Kidney epithelial cell (primary cell): ENCODE results near the gene CLDN3. TPM values are rescaled to one million over a fixed set of nuclear protein-coding genes. Genes with fewer than 3 reads are reported as not detected.
"Not testable (repeated sequence)": the region's sequence is repeated elsewhere in the genome, so short reads cannot be mapped to it uniquely, and the experiment has no call there.

ENCODE experiments used
- DNase-seq: peaks from one replicate; pipeline ENCODE4 v3.0.0-alpha.2; 2010; ENCODE audit warnings: low read depth
- H3K27me3 ChIP-seq: 2 replicates; pipeline ENCODE4 v1.6.0; 2011; ENCODE audit warnings: low read length; ENCODE audit not compliant: control insufficient read depth, insufficient read depth
- H3K36me3 ChIP-seq: 2 replicates; pipeline ENCODE4 v1.5.1; 2011; ENCODE audit warnings: low read length; ENCODE audit not compliant: control insufficient read depth, insufficient read depth
- H3K4me3 ChIP-seq: 2 replicates; pipeline ENCODE4 v1.5.1; 2011; ENCODE audit warnings: low read depth, mild to moderate bottlenecking, control low read depth, low read length
- total RNA-seq: library from RNA; depleted of rRNA; stranded (reverse); fragments of >200 nt; gene quantifications from 2 replicates; pipeline ENCODE4 v1.2.3, GENCODE V29; 2015
- TF ChIP-seq, protein P1 (sequence below): IDR thresholded peaks from 2 replicates; pipeline ENCODE4 v1.5.1; 2011; ENCODE audit warnings: mild to moderate bottlenecking, moderate library complexity, low read length, control low read depth, inconsistent platforms; ENCODE audit not compliant: insufficient read depth, poor library complexity, severe bottlenecking

Gene CLDN3
- total RNA-seq, 1 donor from 2014 or later = 100 TPM

DNA sequence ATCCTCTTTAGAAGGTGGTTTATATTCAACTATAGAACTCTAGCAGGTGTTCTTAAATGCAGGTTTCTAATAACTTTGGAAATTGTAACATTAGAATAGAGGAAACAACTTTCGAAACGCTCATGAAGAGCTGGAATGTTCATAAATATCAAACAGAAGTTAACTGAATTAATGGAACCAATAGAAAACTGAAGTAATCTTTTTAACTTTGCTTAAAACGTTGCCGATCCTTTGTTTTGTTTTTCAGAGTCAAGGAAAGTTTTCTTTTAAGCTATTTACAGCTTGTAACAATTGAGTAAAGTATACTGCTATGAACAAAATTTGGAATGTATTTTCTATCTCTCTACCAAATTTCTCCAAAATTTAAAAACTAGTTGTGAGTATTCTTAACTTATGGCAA, 19.0 kb upstream of the CLDN3 start:
- Histone ChIP-seq H3K27me3 (no peaks in the 10 kb centered on the region), H3K36me3 (no peaks in the 10 kb centered on the region), H3K4me3 (no peak overlapping the region)
- TF ChIP-seq, protein P1, sequence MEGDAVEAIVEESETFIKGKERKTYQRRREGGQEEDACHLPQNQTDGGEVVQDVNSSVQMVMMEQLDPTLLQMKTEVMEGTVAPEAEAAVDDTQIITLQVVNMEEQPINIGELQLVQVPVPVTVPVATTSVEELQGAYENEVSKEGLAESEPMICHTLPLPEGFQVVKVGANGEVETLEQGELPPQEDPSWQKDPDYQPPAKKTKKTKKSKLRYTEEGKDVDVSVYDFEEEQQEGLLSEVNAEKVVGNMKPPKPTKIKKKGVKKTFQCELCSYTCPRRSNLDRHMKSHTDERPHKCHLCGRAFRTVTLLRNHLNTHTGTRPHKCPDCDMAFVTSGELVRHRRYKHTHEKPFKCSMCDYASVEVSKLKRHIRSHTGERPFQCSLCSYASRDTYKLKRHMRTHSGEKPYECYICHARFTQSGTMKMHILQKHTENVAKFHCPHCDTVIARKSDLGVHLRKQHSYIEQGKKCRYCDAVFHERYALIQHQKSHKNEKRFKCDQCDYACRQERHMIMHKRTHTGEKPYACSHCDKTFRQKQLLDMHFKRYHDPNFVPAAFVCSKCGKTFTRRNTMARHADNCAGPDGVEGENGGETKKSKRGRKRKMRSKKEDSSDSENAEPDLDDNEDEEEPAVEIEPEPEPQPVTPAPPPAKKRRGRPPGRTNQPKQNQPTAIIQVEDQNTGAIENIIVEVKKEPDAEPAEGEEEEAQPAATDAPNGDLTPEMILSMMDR = no peak
- no peak for DNase-seq

DNA sequence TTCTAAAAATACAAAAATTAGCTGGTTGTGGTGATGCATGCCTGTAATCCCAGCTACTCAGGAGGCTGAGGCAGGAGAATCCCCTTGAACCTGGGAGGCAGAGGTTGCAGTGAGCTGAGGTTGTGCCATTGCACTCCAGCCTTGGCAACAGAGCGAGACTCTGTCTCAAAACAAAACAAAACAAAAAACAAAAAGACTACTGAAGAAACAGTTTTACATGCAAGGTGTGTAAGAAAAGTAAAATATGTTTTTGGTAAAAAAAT, 17.6 kb upstream of the CLDN3 start:
- not testable (repeated sequence) for DNase-seq, H3K27me3 ChIP-seq, H3K4me3 ChIP-seq, H3K36me3 ChIP-seq

DNA sequence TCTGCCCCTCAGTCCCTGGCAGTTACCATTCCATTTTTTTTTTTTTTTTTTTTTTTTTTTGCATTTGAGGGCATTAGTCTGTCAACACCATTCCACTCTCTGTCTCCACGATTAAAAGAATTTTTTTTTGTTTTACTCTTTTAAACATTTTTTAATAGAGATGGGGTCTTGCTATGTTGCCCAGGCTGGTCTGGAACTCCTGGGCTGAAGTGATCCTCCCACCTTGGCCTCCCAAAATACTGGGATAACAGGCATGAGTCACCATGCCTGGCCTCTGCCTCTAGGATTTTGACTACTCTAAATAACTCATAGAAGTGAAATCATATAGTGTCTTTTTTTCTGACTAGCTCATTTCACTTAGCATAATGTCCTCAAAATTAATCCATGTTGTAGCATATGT, 16.5 kb upstream of the CLDN3 start:
- no peak for DNase-seq
- TF ChIP-seq, protein P1 = no peak
- H3K27me3 ChIP-seq = no peaks in the 10 kb centered on the region
- no peak overlapping the region for H3K4me3 ChIP-seq
- H3K36me3 ChIP-seq = no peaks in the 10 kb centered on the region

DNA sequence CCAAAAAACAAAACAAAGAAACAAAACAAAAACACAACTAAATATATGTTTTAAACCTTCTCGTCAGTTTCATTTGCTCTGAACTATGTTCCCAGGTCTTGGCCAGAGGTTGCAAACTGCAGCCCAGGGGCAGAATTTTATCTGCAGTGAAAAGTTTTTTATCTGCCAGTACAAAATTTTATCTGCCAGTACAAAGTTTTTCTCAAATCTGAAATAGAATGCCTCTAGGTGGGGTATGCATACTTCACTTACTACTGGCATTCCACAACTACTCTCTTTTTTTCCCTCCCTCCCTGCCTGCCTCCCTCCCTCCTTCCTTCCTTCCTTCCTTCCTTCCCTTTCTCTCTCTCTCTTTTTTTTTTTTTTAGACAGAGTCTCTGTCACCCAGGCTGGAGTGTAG, 9.4 kb upstream of the CLDN3 start:
- no peaks in the 10 kb centered on the region for H3K36me3 ChIP-seq
- TF ChIP-seq, protein P1 = no peak
- no peaks in the 10 kb centered on the region for H3K27me3 ChIP-seq
- no peak overlapping the region for H3K4me3 ChIP-seq
- DNase-seq = no peak

DNA sequence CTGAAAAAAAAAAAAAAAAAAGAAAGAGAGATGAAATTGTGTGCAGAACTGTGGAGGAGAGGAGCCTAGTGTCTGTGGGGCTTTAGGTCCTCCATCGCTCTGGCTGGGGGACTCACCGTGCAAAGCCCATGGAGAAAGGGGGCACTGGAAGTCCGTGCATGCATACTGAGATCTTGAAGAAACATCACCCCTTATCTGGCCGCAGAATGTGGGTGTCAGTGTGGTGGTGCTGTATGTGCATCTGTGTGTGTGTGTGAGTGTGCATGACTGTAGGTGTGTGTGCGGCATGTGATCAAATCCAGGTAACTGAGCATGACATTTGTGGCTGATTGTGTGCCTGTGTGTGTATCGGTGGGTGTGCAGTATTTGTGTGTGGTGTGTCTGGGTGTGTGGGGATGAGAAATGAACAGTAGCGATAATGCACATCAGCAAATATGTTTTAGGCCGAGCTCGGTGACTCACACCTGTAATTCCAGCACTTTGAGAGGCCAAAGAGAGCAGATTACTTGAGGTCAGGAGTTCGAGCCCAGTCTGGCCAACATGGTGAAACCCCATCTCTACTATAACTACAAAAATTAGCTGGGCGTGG, 8.8 kb upstream of the CLDN3 start:
- no peaks in the 10 kb centered on the region for H3K36me3 ChIP-seq
- H3K27me3 ChIP-seq = no peaks in the 10 kb centered on the region
- DNase-seq = no peak
- TF ChIP-seq, protein P1 = no peak
- H3K4me3 ChIP-seq = no peak overlapping the region

DNA sequence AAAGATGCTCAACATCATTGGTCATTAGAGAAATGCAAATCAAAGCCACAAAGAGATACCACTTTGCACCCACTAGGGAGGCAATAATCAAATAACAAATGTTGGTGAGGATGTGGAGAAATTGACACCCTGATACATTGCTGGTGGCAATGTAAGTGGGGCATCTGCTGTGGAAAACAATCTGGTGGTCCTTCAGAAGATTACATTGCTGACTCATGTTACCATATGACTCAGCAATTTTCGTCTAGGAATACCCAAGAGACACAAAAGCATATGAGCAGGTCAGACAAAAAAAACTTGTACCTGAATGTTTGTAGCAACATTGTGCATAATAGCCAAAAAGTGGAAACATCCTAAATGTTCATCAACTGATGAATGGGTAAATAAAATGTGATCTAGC, 4.9 kb upstream of the CLDN3 start:
- TF ChIP-seq, protein P1 = no peak
- H3K36me3 ChIP-seq = no peaks in the 10 kb centered on the region
- no peak for DNase-seq
- no peak overlapping the region for H3K4me3 ChIP-seq
- H3K27me3 ChIP-seq = peaks cover 6% of the 10 kb centered on the region
